HFF-Myc (cell line): Measurements from ENCODE around the gene ARMC9.
"Not testable (repeated sequence)": the region's sequence is repeated elsewhere in the genome, so short reads cannot be mapped to it uniquely, and the experiment has no call there.

Experiments used
- DNase-seq: peaks from one replicate; pipeline ENCODE4 v3.0.0-alpha.2; 2011; ENCODE audit warnings: low read depth; ENCODE audit errors: extremely low read depth
- H3K4me3 ChIP-seq: replicated peaks from 2 replicates; pipeline ENCODE4 v1.5.1; 2011; ENCODE audit warnings: low read depth, mild to moderate bottlenecking, control low read depth, low read length
- CTCF ChIP-seq: IDR thresholded peaks from 2 replicates; pipeline ENCODE4 v1.5.1; 2012; ENCODE audit warnings: mild to moderate bottlenecking, low read depth, low read length, control low read depth; ENCODE audit errors: missing control alignments

Gene ARMC9

GRCh38 chr2:231250698-231251097 is 52.3 kb downstream of the ARMC9 start:
- no peak overlapping the region for H3K4me3 ChIP-seq
- DNase-seq, result no peak
- no peak for TF ChIP-seq CTCF

- DNase-seq, H3K4me3 ChIP-seq: not testable (repeated sequence)
Measured at GRCh38 chr2:231253292-231253691, 54.9 kb downstream of the ARMC9 start.

- DNase-seq, result no peak
- no peak overlapping the region for H3K4me3 ChIP-seq
- no peak for TF ChIP-seq CTCF
Measured at GRCh38 chr2:231256494-231256893, 58.1 kb downstream of the ARMC9 start.

GRCh38 chr2:231257763-231258162 is 59.3 kb downstream of the ARMC9 start:
- no peak for TF ChIP-seq CTCF
- no peak for DNase-seq
- H3K4me3 ChIP-seq, result no peak overlapping the region

GRCh38 chr2:231258701-231259100 is 60.3 kb downstream of the ARMC9 start:
- DNase-seq, result no peak
- no peak for TF ChIP-seq CTCF
- no peak overlapping the region for H3K4me3 ChIP-seq

DNA sequence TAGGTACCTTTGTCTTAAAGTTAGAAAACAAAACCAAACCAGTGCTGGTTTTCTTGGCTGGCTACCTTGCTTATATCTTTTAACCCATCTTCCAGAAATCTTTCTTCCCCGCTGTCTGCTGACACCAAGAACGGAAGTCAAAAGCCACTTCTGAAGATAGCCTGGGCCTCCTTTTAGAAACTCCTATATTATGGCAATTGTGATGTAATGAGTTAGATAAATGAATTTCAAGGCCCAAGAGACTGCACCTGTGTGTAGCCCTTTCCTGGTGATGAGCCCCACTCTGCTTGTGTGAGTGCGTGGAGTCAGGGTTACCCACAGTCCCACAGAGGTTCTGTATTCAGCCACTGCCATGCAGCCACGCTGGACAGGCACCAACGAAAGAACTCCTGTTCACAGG is 60.7 kb downstream of the ARMC9 start:
- TF ChIP-seq CTCF, result no peak
- H3K4me3 ChIP-seq, result no peak overlapping the region
- DNase-seq, result no peak

- no peak for DNase-seq
- no peak for TF ChIP-seq CTCF
- H3K4me3 ChIP-seq, result no peak overlapping the region
Measured at GRCh38 chr2:231260442-231261208, 62.2 kb downstream of the ARMC9 start.
